Measurements from ENCODE around the gene ASAP2. TPM values are rescaled to one million over a fixed set of nuclear protein-coding genes. Genes with fewer than 3 reads are reported as not detected.

The ASAP2 gene
- total RNA-seq, 1 donor from 2014 or later, result 24.3 TPM

DNA sequence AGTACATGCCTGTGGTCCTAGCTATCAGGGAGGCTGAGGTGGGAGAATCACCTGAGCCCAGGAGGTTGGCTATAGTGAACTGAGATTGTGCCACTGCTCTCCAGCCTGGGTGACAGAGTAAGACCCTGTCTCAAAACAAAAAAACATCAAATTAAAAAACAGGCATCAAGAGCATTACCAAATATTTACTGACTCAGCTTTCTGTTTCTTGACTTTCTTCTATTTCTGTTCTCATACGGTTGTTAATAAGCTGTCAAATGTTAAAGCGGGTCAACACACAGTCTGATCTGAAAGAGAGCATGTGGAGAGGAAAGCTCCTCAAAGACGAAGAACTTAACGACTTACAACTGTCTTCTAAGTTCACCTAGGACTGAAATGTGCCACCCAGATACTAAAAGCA lies 157.8 kb downstream of the ASAP2 start:
- Histone ChIP-seq H3K4me1 (no peaks in the 10 kb centered on the region), H3K9me3 (no peaks in the 10 kb centered on the region), H3K4me3 (no peak overlapping the region), H3K27ac (no peak overlapping the region), H3K36me3 (peaks cover 73% of the 10 kb centered on the region), H3K27me3 (ENCODE audit: low read depth) (no peaks in the 10 kb centered on the region)
- TF ChIP-seq, protein P1, sequence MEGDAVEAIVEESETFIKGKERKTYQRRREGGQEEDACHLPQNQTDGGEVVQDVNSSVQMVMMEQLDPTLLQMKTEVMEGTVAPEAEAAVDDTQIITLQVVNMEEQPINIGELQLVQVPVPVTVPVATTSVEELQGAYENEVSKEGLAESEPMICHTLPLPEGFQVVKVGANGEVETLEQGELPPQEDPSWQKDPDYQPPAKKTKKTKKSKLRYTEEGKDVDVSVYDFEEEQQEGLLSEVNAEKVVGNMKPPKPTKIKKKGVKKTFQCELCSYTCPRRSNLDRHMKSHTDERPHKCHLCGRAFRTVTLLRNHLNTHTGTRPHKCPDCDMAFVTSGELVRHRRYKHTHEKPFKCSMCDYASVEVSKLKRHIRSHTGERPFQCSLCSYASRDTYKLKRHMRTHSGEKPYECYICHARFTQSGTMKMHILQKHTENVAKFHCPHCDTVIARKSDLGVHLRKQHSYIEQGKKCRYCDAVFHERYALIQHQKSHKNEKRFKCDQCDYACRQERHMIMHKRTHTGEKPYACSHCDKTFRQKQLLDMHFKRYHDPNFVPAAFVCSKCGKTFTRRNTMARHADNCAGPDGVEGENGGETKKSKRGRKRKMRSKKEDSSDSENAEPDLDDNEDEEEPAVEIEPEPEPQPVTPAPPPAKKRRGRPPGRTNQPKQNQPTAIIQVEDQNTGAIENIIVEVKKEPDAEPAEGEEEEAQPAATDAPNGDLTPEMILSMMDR (IDR thresholded peaks at IDR 0.05), result no peak
- intact Hi-C loops (cut with DNase I), result no loop called here
- DNase-seq (no peak), ATAC-seq (no peak)

DNA sequence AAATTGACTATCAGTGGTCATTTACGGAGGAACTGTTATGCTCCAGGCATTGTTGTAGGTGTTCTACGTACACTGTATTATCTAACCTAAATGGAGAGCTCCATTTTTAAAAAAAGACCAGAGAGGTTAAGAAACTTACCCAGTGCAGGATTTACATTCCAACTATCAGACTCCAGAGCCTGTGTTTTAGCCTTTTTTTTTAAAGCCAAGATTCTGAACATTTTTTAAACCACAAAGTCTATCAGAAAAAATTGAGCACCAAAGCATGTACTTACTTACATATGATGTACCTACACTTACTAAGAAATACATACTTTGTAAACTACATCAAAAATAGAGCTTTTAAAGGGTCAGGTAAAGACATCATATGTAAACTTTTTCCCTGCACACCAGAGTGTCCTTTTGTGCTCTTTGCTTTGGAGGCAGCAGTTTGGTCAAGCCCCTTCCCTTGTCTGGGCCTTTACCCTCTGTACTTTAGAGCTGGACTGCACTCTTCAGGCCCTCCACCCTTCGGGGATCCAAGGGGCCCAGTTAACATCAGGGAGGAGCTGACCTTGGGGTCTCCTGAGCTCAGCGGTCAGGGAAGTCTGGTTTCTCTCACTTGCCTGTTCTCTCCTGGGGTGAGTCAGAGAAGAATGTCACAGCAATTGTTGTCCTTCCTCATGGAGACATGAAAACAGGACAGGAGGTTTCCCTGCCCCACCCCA lies 158.3 kb downstream of the ASAP2 start:
- Histone ChIP-seq H3K27me3 (ENCODE audit: low read depth) (no peaks in the 10 kb centered on the region), H3K27ac (no peak overlapping the region), H3K4me1 (no peaks in the 10 kb centered on the region), H3K36me3 (peaks cover 69% of the 10 kb centered on the region), H3K9me3 (no peaks in the 10 kb centered on the region), H3K4me3 (no peak overlapping the region)
- no peak for DNase-seq
- intact Hi-C loops (cut with DNase I), result no loop called here
- TF ChIP-seq, protein P1 (IDR thresholded peaks at IDR 0.05), result no peak
- no peak for ATAC-seq

DNA sequence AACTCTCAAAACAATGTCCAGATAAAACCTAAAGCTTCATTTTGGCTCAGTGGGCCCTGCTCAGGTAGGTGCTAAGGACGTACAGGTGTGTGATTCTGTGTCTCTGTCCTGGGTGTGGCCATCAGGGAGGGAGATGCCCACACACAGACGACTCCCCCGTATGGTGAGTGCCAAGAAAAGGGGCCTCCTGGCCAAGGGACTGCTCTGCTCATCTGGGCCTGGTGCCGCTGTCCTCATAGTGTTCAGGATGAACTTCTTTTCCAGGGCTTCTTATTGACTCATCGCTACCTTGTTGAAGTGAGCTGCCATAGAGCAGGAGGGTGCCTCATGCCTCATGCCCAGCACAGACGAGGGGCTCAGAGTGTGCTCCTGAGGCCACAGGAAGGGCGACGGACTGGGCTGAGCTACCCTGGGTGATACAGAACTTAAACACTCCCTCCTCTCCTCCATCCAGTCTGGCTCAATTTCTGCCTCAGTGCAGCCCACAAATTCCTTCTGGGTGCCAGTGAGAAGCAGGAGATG lies 158.9 kb downstream of the ASAP2 start:
- Histone ChIP-seq H3K36me3 (peaks cover 69% of the 10 kb centered on the region), H3K4me1 (no peaks in the 10 kb centered on the region), H3K27ac (no peak overlapping the region), H3K4me3 (no peak overlapping the region), H3K9me3 (no peaks in the 10 kb centered on the region), H3K27me3 (ENCODE audit: low read depth) (no peaks in the 10 kb centered on the region)
- TF ChIP-seq, protein P1 (IDR thresholded peaks at IDR 0.05), result no peak
- no peak for ATAC-seq
- intact Hi-C loops (cut with DNase I), result no loop called here
- DNase-seq, result no peak

DNA sequence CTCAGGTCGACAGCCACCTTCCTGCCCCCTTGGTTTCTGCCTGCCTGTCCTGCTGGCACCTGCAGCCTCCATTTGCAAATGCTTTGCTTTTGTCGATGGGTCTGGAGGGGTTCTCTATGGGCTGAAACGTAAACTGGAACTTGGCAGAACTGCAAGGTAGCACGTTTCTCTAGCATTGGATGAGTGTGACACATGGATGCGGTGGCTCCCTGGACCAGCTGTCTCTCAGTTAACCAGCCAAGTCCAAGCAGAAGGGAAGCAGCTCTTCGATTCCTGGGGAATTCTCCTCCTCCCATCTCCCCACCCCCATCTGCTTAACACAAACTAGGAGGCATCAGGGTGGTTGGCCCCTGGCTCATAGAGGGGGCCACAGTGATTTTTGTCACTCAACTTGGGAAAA lies 159.4 kb downstream of the ASAP2 start:
- Histone ChIP-seq H3K36me3 (peaks cover 72% of the 10 kb centered on the region), H3K27ac (no peak overlapping the region), H3K27me3 (ENCODE audit: low read depth) (no peaks in the 10 kb centered on the region), H3K4me1 (no peaks in the 10 kb centered on the region), H3K9me3 (no peaks in the 10 kb centered on the region), H3K4me3 (no peak overlapping the region)
- intact Hi-C loops (cut with DNase I), result no loop called here
- ATAC-seq (no peak), DNase-seq (no peak)
- TF ChIP-seq, protein P1 (IDR thresholded peaks at IDR 0.05), result no peak

DNA sequence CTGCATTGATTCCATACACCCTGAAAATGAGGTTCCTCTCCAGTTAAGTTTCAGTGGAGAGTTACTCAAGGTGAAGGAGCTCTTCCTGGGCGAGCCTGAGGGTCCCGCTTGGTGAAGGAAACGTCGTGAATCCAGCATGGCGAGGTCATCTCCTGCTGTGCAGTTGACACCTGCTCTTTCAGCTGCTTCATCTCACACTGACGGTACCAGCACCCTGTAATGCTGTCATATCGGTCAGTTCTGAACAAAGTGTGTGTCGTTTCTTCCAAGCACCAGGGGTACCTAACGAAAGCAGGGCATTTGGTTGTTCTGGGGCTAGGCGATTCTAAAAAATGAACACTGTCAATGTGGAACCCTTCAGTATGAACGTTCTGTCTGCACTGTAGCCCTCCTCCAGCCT lies 164.1 kb downstream of the ASAP2 start:
- Histone ChIP-seq H3K4me1 (no peaks in the 10 kb centered on the region), H3K27me3 (ENCODE audit: low read depth) (no peaks in the 10 kb centered on the region), H3K9me3 (no peaks in the 10 kb centered on the region), H3K27ac (no peak overlapping the region), H3K36me3 (peaks cover 68% of the 10 kb centered on the region), H3K4me3 (no peak overlapping the region)
- intact Hi-C loops (cut with DNase I), result no loop called here
- TF ChIP-seq, protein P1 (IDR thresholded peaks at IDR 0.05), result no peak
- no peak for ATAC-seq
- no peak for DNase-seq
